HG02981 (cell line): ENCODE results near the gene PIGQ.

Experiments
- ATAC-seq: cut with Tn5 transposase; IDR thresholded peaks from one replicate; pipeline ENCODE4 v1.9.1; 2021; ENCODE audit warnings: mild to moderate bottlenecking, moderate library complexity; ENCODE audit not compliant: unreplicated experiment

The PIGQ gene

DNA sequence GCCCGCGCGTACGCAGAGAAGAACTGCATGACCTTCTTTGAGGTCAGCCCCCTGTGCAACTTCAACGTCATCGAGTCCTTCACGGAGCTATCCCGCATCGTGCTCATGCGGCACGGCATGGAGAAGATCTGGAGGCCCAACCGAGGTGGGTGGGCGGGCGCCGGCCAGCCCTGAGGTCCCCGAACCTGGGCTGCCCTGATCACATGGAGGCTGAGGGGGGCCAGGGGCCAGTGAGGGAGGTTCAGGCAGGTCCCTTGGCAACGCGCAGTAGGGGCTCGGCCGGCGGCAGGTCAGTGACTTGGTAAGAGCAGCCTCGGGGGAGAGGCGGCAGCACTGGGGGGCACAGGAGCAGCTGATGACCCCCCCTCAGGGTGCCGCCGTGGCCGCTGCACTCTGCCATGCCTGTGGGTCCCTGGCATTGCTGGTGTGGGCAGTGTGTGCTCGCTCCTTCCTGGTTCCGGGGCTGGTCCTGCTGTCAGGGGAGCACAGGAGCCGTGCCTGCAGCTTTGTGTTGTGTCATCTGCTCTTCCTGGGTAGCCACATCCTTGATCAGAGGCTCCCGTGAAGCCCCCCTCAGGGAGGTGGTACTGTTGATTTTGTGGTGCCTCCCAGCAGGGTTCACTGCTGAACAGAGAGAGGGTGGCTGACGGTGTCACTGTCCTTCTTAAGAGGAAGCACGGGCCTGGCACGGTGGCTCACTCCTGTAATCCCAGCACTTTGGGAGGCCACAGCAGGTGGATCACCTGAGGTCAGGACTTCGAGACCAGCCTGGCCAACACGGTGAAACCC, 56.4 kb downstream of the PIGQ start:
- no peak for ATAC-seq

DNA sequence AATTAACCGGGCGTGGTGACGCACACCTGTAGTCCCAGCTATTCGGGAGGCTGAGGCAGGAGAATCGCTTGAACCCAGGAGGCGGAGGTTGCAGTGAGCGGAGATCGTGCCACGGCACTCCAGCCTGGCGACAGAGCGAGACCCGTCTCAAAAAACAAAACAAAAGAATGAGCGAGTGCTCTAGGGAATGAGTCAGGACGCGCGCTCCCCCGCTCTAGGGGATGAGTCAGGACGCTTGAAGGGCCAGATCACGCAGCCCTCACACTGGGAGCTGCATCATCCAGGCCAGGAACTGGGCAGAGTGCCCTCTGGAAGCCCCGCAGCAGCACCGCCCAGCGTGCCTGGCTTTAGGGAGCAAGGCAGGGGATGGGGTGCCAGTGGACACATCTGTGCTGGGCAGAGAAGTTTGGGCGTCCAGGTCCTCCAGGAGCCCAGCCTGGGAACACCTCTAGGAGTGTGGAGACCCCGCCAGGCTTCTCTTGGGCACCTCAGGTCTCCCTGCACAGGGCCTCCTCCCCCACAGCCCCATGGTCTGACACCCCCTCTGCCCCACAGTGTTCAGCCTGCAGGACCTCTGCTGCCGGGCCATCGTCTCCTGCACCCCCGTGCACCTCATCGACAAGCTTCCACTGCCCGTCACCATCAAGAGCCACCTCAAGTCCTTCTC, 57.2 kb downstream of the PIGQ start:
- ATAC-seq = no peak

DNA sequence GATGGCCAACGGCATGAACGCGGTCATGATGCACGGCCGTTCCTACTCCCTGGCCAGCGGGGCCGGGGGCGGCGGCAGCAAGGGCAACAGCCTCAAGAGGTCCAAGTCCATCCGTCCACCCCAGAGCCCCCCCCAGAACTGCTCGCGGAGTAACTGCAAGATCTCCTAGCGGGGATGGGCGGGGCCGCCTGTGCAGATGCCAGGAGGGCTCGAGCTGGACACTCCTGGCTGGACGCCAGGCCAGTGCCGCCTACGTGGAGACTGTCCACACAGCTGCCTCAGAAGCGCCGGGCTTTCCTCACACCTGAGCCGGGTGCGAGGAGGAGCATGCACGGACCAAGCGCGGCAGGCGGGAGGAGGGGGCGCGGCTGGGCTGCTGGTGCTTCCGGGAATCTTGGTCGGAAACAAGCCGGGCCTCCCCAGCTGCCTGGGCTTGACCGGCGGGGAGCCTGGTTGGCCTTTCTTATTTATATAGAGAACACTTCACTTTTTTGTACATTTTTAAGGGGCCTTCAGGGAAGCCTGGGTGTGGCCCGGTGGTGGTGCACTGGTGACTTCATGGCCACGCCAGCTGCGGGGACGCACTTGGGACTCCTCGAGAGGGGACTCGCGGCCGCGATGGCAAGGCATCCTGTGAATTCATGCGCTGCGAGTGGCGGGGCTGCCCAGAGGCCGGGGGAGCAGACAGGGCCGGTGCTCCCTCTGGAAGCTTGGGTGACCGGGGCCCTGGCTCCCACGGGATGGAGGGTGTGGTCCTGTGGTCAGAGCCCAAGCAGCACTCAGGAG, 57.9 kb downstream of the PIGQ start:
- ATAC-seq = no peak

DNA sequence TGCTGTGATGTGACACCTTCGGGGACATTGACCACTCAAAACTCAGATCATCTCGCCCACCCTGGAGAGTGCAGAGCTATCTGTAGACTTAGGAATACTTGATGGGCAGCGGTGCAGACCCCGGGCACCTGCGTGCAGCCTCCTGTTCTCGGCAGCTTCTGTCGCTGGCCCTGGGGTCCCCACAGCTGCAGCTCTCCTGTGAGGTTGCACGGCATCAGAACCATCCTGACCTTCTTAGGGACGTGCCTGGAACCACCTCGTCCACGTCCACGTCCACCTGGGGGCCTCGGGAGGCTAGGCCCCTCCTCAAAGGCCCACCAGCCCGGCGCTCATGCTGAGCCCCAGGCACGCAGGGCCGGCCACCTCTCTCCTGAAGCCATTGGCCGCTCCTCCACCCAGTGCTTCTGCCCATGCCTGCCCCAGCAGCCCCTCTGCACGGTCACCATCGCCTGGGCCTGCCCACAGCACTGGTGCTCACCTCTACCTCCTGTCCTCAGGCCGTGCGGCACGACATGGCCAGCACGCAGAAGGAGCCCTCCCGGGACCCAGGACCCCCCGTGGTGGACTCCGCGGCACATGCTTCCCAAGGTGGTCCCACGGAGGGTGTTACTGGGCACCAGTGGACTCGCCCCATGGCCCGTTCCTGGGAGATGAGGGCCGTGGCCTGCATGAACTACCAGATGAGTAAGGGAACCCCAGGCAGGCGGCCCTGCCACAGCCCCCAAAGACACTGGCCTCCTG, 58.7 kb downstream of the PIGQ start:
- ATAC-seq = no peak

DNA sequence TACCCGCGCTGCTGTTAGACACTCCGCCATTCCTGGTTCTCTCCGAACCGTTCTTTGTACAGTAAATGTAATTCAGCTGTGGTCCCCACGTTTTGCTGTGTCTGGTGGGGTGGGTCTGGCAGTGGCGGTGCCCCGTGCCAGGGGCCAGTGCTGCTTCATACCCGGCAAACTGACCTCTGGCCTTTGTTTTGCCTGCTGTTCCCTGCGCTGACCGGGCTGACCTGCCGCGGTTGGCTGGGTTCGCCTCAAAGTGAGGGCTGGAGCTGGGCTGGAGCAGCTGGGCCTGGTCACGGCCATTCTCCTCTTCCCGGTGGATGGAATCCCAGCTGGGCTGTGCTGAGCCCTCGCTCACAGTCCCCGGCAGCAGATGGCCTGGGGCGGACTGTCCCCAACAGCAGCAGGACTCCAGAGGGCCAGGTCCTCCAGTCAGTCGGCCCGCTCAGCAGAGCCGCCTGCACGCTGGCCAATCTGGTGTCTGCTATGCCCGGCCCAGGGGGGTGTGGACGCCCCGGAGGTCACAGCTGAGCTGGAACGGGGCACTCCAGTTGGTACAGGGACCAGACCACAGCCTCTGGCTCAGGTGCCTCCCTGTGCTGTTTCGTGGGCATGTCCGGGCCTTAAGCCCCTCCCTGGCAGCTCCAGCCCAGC, 59.5 kb downstream of the PIGQ start:
- no peak for ATAC-seq

DNA sequence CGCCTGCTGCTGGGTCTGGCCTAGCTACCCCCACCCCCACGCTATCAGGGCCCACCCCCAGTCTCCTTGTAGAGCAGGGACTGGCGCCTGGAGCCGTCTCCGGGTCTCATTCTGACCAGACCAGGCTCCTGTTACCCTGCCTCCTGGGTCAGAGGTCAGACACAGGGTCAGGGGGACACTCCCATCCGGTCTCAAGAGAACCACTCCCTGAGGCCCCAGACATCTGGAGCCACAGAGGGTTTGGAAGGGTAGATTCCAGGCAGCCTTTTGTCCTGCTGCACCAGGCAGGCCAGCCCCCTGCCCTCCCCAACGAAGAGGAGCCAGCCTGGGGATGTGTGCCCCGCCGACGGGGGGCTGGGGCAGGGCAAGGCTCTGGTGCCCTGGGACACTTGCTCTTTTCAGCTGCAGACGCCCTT, 60.1 kb downstream of the PIGQ start:
- no peak for ATAC-seq

DNA sequence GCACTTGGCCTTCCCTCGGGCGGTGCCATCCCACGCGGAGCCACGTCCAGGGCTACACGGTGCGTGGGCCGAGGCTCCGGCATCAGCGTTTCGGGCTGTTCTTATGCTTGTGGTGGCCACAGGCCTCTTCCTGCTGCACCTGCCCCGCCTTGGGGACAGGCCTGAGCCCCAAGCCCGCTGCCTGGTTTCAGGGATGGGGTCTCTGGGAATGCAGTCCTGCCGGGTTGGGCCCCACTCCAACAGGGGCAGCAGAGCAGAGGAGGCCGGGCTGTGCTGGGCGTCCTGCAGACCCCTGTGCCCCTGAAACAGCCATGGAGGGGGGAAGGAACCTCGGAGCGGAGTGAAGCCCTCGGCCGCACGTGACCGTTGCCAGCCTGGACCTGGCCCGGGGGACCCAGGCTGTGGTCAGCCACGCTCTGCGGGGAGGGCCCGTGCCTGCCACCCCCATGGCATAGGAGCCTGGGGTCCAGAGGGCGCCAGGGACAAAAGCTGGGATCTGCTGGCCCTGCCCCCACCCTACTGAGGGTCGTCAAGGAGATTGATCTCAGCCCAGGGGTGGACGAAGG, 60.6 kb downstream of the PIGQ start:
- ATAC-seq = no peak

DNA sequence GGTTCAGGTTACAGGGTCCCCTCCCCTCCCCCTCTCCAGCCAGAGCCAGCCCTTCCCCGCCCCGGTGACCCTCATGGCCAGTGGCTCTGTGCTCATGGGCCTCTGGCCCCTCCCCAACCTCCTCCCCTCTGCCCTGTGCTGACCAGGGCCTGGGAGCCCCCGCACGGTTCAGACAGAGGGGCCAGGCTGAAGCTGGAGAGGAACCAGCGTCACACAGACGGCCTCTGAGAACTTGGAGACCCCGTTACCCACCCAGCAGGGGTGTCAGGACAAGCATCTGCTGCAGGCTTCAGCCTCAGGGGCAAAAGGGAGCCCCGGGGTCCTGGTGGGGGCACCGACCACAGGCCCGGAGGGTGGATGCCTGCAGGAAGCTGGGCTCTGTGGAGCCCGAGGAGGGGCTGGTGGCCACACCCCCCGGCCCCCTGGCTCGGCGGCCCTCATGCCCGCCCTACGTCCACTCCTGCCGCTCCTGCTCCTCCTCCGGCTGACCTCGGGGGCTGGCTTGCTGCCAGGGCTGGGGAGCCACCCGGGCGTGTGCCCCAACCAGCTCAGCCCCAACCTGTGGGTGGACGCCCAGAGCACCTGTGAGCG, 61.1 kb downstream of the PIGQ start, which contains the start of gene WFIKKN1:
Gene WFIKKN1 (plus strand): TSS at position 171 of the 591 bp plus-strand sequence. CDS start 269 bp downstream, at position 440.
- no peak for ATAC-seq

DNA sequence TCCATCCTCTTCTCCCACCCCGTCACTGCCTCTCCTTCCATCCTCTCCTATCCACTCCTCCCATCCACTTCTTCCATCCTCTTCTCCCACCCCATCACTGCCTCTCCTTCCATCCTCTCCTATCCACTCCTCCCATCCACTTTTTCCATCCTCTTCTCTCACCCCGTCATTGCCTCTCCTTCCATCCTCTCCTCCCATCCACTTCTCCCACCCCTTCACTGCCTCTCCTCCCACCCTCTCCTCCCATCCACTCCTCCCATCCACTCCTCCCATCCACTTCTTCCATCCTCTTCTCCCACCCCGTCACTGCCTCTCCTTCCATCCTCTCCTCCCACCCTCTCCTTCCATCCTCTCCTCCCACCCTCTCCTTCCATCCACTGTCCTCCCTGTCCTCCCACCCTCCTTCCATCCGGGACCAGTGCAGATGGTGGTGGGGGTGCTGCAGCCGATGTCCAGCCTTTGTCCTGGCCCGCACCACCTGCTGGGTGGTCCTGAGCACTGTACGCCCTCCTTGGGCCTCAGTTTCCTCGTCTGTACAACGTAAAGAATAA, 62.1 kb downstream of the PIGQ start:
- no peak for ATAC-seq

DNA sequence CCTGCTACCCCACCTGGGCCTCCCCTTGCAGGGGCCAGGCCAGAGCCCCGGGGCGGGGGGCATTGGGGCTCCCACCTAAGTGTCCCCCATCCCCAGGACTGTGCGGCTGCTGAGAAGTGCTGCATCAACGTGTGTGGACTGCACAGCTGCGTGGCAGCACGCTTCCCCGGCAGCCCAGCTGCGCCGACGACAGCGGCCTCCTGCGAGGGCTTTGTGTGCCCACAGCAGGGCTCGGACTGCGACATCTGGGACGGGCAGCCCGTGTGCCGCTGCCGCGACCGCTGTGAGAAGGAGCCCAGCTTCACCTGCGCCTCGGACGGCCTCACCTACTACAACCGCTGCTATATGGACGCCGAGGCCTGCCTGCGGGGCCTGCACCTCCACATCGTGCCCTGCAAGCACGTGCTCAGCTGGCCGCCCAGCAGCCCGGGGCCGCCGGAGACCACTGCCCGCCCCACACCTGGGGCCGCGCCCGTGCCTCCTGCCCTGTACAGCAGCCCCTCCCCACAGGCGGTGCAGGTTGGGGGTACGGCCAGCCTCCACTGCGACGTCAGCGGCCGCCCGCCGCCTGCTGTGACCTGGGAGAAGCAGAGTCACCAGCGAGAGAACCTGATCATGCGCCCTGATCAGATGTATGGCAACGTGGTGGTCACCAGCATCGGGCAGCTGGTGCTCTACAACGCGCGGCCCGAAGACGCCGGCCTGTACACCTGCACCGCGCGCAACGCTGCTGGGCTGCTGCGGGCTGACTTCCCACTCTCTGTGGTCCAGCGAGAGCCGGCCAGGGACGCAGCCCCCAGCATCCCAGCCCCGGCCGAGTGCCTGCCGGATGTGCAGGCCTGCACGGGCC, 62.9 kb downstream of the PIGQ start:
- no peak for ATAC-seq

DNA sequence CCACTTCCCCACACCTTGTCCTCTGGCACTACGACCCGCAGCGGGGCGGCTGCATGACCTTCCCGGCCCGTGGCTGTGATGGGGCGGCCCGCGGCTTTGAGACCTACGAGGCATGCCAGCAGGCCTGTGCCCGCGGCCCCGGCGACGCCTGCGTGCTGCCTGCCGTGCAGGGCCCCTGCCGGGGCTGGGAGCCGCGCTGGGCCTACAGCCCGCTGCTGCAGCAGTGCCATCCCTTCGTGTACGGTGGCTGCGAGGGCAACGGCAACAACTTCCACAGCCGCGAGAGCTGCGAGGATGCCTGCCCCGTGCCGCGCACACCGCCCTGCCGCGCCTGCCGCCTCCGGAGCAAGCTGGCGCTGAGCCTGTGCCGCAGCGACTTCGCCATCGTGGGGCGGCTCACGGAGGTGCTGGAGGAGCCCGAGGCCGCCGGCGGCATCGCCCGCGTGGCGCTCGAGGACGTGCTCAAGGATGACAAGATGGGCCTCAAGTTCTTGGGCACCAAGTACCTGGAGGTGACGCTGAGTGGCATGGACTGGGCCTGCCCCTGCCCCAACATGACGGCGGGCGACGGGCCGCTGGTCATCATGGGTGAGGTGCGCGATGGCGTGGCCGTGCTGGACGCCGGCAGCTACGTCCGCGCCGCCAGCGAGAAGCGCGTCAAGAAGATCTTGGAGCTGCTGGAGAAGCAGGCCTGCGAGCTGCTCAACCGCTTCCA, 63.7 kb downstream of the PIGQ start:
- no peak for ATAC-seq
